AG09309 (cell line): ENCODE results near the gene UAP1.

Source experiments
- DNase-seq: peaks from one replicate; pipeline ENCODE4 v3.0.0-alpha.2; 2010; ENCODE audit warnings: low read depth
- H3K4me3 ChIP-seq: 2 replicates; pipeline ENCODE4 v1.5.1; 2011; ENCODE audit warnings: mild to moderate bottlenecking, low read depth, low read length, moderate library complexity; ENCODE audit not compliant: control insufficient read depth
- CTCF ChIP-seq: IDR thresholded peaks from 2 replicates; pipeline ENCODE4 v1.5.1; 2011; ENCODE audit warnings: mild to moderate bottlenecking, low read depth, low read length, inconsistent platforms; ENCODE audit not compliant: insufficient read depth, control insufficient read depth; ENCODE audit errors: missing control alignments

Gene UAP1

GRCh38 chr1:162609306-162609705 is 47.8 kb downstream of the UAP1 start:
- no peak for DNase-seq
- TF ChIP-seq CTCF: no peak
- no peak overlapping the region for H3K4me3 ChIP-seq

- DNase-seq: peak; percentile 40
- TF ChIP-seq CTCF: no peak
- H3K4me3 ChIP-seq: no peak overlapping the region
These were observed 51.3 kb downstream of the UAP1 start for GRCh38 chr1:162612606-162613400.

- no peak overlapping the region for H3K4me3 ChIP-seq
- no peak for DNase-seq
- TF ChIP-seq CTCF: no peak
These were observed 55.3 kb downstream of the UAP1 start for GRCh38 chr1:162616848-162617247.

- H3K4me3 ChIP-seq: no peak overlapping the region
- no peak for TF ChIP-seq CTCF
- DNase-seq: no peak
These were observed 56.0 kb downstream of the UAP1 start for GRCh38 chr1:162617513-162617912.

GRCh38 chr1:162619076-162619475 is 57.6 kb downstream of the UAP1 start:
- H3K4me3 ChIP-seq: no peak overlapping the region
- DNase-seq: no peak
- TF ChIP-seq CTCF: no peak

GRCh38 chr1:162621256-162621655 is 59.7 kb downstream of the UAP1 start:
- TF ChIP-seq CTCF: no peak
- DNase-seq: no peak
- no peak overlapping the region for H3K4me3 ChIP-seq
